GM19025 (cell line): ENCODE measurements around the gene SND1.
"Not testable (repeated sequence)": the region's sequence is repeated elsewhere in the genome, so short reads cannot be mapped to it uniquely, and the experiment has no call there.

Experiments used
- ATAC-seq: cut with Tn5 transposase; IDR thresholded peaks from one replicate; pipeline ENCODE4 v1.9.1; 2021; ENCODE audit warnings: mild to moderate bottlenecking, low read depth, moderate library complexity; ENCODE audit not compliant: unreplicated experiment

SND1 gene

DNA sequence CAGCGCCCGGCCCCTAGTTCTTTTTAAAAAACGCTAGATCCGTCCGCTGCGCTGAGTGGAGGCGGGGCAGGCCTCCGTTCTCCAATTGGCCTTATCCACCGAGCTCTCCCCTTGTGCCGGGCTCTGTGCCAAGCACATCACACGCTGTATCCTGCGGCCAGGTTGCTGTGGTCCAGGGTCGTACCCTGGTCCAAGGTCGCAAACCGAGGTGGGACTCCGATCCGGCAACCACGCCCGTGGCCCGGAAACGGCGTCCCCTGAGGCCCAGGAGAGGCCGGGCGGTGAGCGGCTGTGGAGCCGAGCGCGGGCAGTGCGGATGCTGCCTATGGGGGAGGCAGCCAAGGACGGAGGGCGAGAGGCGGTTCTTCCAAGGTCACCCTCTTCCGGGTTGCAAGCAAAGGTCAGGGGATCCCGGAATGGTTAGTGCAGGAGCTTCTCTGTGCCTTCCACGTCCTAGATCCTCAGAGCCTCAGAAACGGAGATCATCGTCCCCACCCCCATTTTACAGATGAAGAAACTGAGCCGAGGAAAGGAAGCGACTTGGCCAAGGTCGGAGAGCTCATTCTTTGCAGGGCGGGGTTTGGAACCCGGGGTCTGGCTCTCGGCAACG, 451.6 kb downstream of the SND1 start:
- no peak for ATAC-seq

GRCh38 chr7:128104108-128104742, 452.2 kb downstream of the SND1 start:
- ATAC-seq: no peak

GRCh38 chr7:128105228-128106022, 453.4 kb downstream of the SND1 start:
- ATAC-seq: no peak

DNA sequence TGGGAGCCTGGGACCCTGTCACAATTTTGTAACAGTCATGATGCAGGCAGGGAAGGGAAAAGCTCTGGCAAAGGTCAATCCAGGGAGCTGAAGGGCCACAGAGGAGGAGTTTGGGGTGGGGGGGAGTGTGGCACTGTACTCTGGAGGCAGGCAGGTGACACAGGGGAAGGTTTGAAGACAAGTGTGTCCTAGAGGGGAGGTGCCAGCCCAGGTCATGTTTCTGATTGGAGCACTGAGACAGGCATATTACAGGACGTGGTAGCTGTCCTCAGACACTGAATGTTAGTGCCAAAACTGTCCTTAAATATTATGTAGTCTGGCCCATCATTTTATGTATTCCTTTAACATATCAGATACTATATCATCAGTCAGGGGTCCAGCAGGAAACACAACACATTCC, 454.8 kb downstream of the SND1 start:
- ATAC-seq: no peak

GRCh38 chr7:128107516-128107915, 455.5 kb downstream of the SND1 start:
- not testable (repeated sequence) for ATAC-seq

- no peak for ATAC-seq
Measured at GRCh38 chr7:128108129-128108528, 456.1 kb downstream of the SND1 start.

- ATAC-seq: peak; percentile 76
Measured at GRCh38 chr7:128108641-128109423, 456.8 kb downstream of the SND1 start.

DNA sequence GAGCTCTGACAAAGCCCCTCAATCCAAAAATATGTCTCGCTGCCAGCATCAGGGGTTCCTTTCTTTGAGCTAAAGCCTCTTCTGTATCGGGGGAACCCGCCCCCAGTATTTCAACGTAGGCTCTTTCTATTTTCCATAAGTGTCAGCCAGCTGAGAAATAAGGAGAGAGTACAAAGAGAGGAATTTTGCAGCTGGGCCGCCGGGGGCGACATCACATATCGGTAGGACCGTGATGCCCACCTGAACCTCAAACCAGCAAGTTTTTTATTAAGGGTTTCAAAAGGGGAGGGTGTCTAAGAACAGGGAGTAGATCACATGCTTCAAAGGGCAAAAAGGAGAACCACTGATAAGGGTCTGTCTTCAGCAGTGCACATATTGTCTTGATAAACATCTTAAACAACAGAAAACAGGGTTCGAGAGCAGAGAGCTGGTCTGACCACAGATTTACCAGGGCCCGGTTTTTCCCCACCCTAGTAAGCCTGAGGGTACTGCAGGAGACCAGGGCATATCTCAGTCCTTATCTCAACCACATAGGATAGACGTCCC, 457.5 kb downstream of the SND1 start:
- not testable (repeated sequence) for ATAC-seq

GRCh38 chr7:128110641-128111364, 458.8 kb downstream of the SND1 start:
- no peak for ATAC-seq

- no peak for ATAC-seq
Measured at GRCh38 chr7:128112018-128112780, 460.2 kb downstream of the SND1 start.

- no peak for ATAC-seq
Measured at GRCh38 chr7:128112781-128113221, 460.8 kb downstream of the SND1 start.

DNA sequence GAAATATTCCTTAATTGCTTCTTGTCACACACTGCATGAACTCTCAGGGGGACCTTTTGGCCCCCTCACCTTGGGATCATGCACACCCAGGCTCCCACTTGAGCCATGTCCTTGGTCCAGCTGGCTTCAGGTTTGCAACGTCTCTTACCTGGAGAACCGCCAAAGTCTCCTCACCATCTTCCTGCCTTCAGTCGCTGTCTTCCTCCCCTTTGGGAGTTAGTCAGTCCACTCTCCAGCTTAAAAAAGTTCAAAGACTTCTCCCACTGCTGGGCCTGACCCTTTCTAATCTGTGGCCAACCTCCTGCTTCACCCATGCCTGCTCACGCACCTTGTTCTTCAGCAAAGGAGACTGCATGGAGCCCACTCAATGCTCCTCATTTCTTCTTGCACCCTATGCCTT, 461.8 kb downstream of the SND1 start:
- no peak for ATAC-seq

DNA sequence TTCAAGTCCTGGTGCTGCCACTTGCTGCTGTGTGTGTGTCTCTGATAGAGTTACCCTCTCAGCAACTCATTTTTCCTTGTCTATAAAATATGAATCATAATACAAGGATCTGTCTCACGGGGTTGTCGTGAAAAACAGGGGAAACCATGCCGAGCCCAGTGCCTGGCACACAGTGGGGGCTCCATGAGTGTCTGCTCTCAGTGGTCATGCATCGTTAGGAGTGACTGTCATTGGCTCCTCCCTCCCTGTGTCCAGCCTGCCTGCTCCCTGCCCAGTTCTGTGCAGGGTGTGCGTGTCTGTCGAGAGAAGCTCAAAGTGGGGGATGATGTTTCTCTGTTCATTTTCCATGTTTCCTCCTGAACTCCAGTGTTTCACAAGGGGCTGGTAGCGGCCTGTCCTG, 462.8 kb downstream of the SND1 start:
- no peak for ATAC-seq

DNA sequence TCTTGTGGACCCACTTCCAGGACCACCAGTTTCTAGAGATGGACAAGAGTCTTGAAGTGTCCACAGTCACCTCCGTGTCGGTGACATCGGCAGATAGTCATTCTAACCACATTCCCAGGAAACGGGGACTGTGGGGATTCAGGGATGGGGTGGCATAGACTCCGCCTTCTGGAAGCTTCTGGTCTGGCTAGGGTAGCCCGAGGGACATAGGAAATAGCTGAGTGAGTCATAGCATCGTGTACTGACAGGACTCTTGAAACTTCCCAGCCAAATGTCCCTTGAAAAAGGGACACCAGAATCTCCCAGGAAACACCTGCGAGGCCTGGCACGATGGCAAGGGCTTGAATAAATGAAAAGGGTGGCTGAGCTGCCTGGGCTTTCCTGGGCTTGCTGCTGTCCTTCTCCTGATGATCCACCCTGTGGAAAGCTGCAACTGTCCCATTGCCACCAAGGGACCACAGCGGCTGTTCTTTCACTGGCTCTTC, 463.4 kb downstream of the SND1 start:
- no peak for ATAC-seq

DNA sequence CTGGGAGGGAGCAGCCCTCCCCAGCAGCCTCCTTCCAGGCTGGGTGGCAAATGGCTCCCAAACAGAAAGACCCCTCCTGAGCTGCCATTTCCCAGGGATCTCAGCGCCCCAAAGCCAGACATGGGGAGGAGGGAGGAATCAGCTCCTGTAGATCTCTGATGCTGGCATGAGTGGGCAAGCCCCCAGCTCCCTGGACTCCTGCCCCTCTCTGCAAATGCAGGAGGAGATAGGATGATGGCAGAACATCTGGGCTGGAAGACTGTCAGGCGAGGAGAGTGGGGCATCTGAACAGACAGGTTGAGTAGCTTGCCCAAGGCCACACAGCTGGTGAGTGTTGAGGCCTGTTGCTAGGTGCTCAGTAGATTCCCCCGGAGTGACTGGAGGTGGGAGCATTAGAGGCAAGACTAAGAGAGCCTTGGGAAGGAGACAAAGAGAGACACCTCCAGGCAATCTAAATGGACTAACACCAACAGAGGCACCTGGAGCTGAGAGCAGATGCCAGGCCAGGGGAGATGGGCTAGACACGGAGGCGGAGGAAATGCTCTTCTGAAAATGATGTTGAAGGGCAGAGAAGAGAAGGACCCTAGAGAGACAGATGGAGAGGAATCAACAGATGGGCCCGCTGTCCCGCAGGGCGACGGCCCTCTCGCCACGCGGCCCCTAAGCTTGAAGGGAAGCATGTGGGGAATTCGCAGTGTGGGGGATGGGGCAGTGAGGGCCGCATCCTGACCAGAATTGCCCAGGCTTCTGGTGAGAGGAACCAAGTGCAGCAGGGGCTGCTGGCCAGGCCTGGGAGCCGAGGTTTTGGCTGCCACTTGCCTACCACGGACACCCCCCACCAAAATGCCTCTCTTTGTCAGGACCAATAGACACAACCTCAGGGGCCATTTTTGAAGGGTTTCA, 464.1 kb downstream of the SND1 start:
- no peak for ATAC-seq

DNA sequence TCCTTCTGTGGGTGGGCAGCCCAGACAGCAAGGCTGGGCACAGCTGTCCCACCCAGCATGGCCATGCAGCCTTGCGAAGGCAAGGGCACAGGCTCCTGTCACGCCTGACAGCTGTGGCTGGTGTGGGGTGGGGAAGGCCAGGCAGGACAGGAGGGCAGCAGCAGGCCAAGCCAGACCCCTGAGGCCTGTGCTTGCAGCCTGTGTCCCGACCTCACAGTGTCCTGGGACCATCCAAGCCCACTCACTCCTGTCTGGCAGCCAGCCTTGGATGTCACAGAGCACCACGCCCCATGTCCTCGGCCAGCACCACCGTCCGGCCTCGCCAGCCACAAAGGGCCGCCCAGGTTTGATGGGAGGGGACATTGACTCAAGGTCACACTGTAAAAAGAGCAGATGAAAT, 464.7 kb downstream of the SND1 start:
- no peak for ATAC-seq

DNA sequence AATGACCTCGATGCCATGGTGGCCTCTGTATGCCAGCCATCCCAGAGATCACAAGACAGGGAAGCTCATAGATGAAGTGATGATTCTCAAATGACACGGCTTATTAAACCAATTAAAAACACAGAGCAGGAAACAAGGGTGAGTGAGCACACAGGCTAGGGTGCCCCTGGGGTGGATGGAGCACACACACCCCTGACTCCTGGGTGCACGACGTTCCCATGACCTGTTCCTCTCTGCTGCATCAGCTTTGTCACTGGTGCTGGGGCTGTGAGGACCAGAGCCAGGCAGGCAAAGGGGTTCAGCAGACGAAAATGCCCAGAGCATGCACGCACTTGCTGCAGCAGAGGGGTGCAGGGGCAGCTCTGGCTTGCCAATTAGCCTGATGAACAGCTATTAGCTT, 465.7 kb downstream of the SND1 start:
- ATAC-seq: no peak

DNA sequence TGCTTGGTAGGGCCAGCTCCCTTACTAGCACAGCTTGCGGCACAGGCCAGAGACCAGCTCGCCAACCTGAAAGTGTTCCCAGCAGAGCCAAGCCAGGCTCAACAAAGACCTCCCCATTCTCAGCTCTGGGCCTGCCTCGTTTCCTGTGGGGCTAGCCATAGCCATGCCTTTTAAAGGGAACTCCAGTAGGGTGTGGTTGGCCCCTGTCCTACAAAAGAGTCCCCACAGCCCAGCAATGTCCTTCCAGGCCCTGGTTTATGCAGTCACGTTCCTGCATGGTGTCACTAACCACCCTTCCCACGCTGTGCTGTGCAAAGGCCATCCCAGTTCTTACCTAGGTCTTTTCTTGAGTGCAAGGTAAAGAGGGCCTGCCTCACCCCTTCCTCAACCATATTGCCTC, 467.0 kb downstream of the SND1 start:
- no peak for ATAC-seq
